ENCODE results near the gene CKAP4. TPM values are rescaled to one million over a fixed set of nuclear protein-coding genes. Genes with fewer than 3 reads are reported as not detected.

CKAP4 gene
- total RNA-seq, 4 donors from 2014 or later: 30.6 to 41.4 (median 36.2) TPM

GRCh38 chr12:106282457-106283097 is 34.8 kb upstream of the CKAP4 start:
- H3K27me3 ChIP-seq: no peaks in the 10 kb centered on the region
- H3K27ac ChIP-seq: peak overlapping the region in 1 of 4 donors; percentile 49
- no peaks in the 10 kb centered on the region for H3K9me3 ChIP-seq
- intact Hi-C loops (cut with DNase I; ENCODE audit: low total_unique reads) (no loop called here), in situ Hi-C loops (cut with MboI; ENCODE audit: low pct_ligation_motif_present in 1 of 4, low pct_unique_long_range_greater_than_20kb in 1 of 4, low sequenced_read_pairs in 3 of 4) (loop anchor here in 3 of 4 donors (5.0 kb wide), 2 partner anchors 50 to 55 kb away; no protein-coding TSS in a partner anchor)
- TF ChIP-seq POLR2A (IDR thresholded peaks at IDR 0.05) (no peak), CTCF (IDR thresholded peaks at IDR 0.05) (peak; percentile 70 to 90 (median 72))
- 17 to 18% methylated on average over 4 to 7 of the region's 7 CpGs for WGBS, 2 donors (ENCODE audit: low coverage in 1 of 2)
- H3K4me3 ChIP-seq: no peak overlapping the region
- peaks cover 0 to 14% (median 2%) of the 10 kb centered on the region in 4 donors for H3K4me1 ChIP-seq
- H3K36me3 ChIP-seq: no peaks in the 10 kb centered on the region
- DNase-seq: peak; percentile 57

GRCh38 chr12:106281804-106282203 is 34.0 kb upstream of the CKAP4 start:
- Histone ChIP-seq H3K27me3 (no peaks in the 10 kb centered on the region), H3K9me3 (no peaks in the 10 kb centered on the region), H3K27ac (peak overlapping the region in 1 of 4 donors; percentile 49), H3K4me1 (peaks cover 0 to 14% (median 2%) of the 10 kb centered on the region in 4 donors), H3K4me3 (no peak overlapping the region), H3K36me3 (no peaks in the 10 kb centered on the region)
- TF ChIP-seq EP300 (IDR thresholded peaks at IDR 0.05; ENCODE audit: low read depth) (no peak), CTCF (IDR thresholded peaks at IDR 0.05) (no peak), POLR2AphosphoS5 (IDR thresholded peaks at IDR 0.05) (no peak), POLR2A (IDR thresholded peaks at IDR 0.05) (no peak)
- no peak for DNase-seq
- in situ Hi-C loops (cut with MboI; ENCODE audit: low pct_ligation_motif_present in 1 of 4, low pct_unique_long_range_greater_than_20kb in 1 of 4, low sequenced_read_pairs in 3 of 4): loop anchor here in 3 of 4 donors (5.0 kb wide), 2 partner anchors 50 to 55 kb away; no protein-coding TSS in a partner anchor
- WGBS, 2 donors (ENCODE audit: low coverage in 1 of 2): 76 to 94% methylated on average over 2 to 4 of the region's 4 CpGs
- intact Hi-C loops (cut with DNase I; ENCODE audit: low total_unique reads): loop anchor here (1.0 kb wide), 1 partner anchor 55 kb away; no protein-coding TSS in a partner anchor

GRCh38 chr12:106281056-106281782 is 33.4 kb upstream of the CKAP4 start:
- no peaks in the 10 kb centered on the region for H3K27me3 ChIP-seq
- TF ChIP-seq EP300 (IDR thresholded peaks at IDR 0.05; ENCODE audit: low read depth) (no peak), POLR2AphosphoS5 (IDR thresholded peaks at IDR 0.05) (no peak), POLR2A (IDR thresholded peaks at IDR 0.05) (no peak), CTCF (IDR thresholded peaks at IDR 0.05) (no peak)
- intact Hi-C loops (cut with DNase I; ENCODE audit: low total_unique reads) (loop anchor here (1.0 kb wide), 1 partner anchor 54 kb away; no protein-coding TSS in a partner anchor), in situ Hi-C loops (cut with MboI; ENCODE audit: low pct_ligation_motif_present in 1 of 4, low pct_unique_long_range_greater_than_20kb in 1 of 4, low sequenced_read_pairs in 3 of 4) (loop anchor here in 3 of 4 donors (5.0 kb wide), 2 partner anchors 49 to 54 kb away; no protein-coding TSS in a partner anchor)
- H3K9me3 ChIP-seq: no peaks in the 10 kb centered on the region
- H3K27ac ChIP-seq: peak overlapping the region in 2 of 4 donors; percentile 40 to 49
- 60 to 65% methylated on average over 3 of the region's 3 CpGs for WGBS, 2 donors (ENCODE audit: low coverage in 1 of 2)
- peaks cover 0 to 14% (median 2%) of the 10 kb centered on the region in 4 donors for H3K4me1 ChIP-seq
- no peaks in the 10 kb centered on the region for H3K36me3 ChIP-seq
- H3K4me3 ChIP-seq: no peak overlapping the region
- no peak for DNase-seq

GRCh38 chr12:106280106-106280505 is 32.3 kb upstream of the CKAP4 start:
- no peak for DNase-seq
- Histone ChIP-seq H3K36me3 (no peaks in the 10 kb centered on the region), H3K4me1 (peaks cover 3 to 23% (median 9%) of the 10 kb centered on the region in 4 donors), H3K27ac (peak overlapping the region in 1 of 4 donors; percentile 49), H3K4me3 (no peak overlapping the region), H3K27me3 (no peaks in the 10 kb centered on the region), H3K9me3 (no peaks in the 10 kb centered on the region)
- no peak for TF ChIP-seq POLR2AphosphoS5 (IDR thresholded peaks at IDR 0.05)
- no peak for TF ChIP-seq EP300 (IDR thresholded peaks at IDR 0.05; ENCODE audit: low read depth)
- no peak for TF ChIP-seq POLR2A (IDR thresholded peaks at IDR 0.05)
- TF ChIP-seq CTCF (IDR thresholded peaks at IDR 0.05): no peak
- in situ Hi-C loops (cut with MboI; ENCODE audit: low pct_ligation_motif_present in 1 of 4, low pct_unique_long_range_greater_than_20kb in 1 of 4, low sequenced_read_pairs in 3 of 4): loop anchor here in 3 of 4 donors (5.0 kb wide), 2 partner anchors 48 to 53 kb away; no protein-coding TSS in a partner anchor
- 82% methylated on average over 4 of the region's 4 CpGs for WGBS, 2 donors (ENCODE audit: low coverage in 1 of 2)
- intact Hi-C loops (cut with DNase I; ENCODE audit: low total_unique reads): no loop called here

Measured in transverse colon (tissue), 4 donors.